HG02884 (cell line): ENCODE results near the gene DAZ2.
"Not testable (repeated sequence)": the region's sequence is repeated elsewhere in the genome, so short reads cannot be mapped to it uniquely, and the experiment has no call there.

Source experiments
- ATAC-seq: cut with Tn5 transposase; IDR thresholded peaks from one replicate; pipeline ENCODE4 v1.9.1; 2021; ENCODE audit warnings: mild to moderate bottlenecking, moderate library complexity; ENCODE audit not compliant: unreplicated experiment

Gene DAZ2, protein sequence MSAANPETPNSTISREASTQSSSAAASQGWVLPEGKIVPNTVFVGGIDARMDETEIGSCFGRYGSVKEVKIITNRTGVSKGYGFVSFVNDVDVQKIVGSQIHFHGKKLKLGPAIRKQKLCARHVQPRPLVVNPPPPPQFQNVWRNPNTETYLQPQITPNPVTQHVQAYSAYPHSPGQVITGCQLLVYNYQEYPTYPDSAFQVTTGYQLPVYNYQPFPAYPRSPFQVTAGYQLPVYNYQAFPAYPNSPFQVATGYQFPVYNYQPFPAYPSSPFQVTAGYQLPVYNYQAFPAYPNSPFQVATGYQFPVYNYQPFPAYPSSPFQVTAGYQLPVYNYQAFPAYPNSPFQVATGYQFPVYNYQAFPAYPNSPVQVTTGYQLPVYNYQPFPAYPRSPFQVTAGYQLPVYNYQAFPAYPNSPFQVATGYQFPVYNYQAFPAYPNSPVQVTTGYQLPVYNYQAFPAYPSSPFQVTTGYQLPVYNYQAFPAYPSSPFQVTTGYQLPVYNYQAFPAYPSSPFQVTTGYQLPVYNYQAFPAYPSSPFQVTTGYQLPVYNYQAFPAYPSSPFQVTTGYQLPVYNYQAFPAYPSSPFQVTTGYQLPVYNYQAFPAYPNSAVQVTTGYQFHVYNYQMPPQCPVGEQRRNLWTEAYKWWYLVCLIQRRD

DNA sequence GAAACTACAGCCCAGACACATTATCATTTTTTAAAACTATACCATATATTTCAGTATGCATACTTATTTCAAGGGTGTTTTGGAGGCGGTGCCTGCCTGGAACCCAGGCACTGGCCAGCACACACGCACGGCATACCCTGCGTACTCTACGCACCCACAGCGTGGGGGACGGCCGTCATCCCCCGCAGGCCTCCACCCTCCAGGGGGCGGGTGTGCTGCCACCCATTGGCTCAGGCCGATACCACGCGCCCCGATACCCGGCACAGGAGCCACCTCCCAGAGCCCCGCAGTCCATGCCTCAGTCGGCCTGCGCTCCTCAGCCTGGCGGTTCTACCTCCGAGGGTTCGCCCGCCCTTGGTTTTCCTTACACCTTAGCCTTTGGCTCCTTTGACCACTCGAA, at the start of gene DAZ2:
Gene DAZ2, plus strand, starts transcription at position 301 of the 400 bp plus-strand sequence. CDS start 208 bp downstream, outside the sequence.
- not testable (repeated sequence) for ATAC-seq

DNA sequence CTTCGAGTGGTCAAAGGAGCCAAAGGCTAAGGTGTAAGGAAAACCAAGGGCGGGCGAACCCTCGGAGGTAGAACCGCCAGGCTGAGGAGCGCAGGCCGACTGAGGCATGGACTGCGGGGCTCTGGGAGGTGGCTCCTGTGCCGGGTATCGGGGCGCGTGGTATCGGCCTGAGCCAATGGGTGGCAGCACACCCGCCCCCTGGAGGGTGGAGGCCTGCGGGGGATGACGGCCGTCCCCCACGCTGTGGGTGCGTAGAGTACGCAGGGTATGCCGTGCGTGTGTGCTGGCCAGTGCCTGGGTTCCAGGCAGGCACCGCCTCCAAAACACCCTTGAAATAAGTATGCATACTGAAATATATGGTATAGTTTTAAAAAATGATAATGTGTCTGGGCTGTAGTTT, 20.4 kb upstream of the DAZ2 start, which contains the start of gene DAZ1:
Gene DAZ1, minus strand, starts transcription at position 101 of the 400 bp plus-strand sequence. CDS start 208 bp downstream, outside the sequence.
- not testable (repeated sequence) for ATAC-seq

- ATAC-seq, result not testable (repeated sequence)
Measured at GRCh38 chrY:23207455-23207854, 11.9 kb upstream of the DAZ2 start.

DNA sequence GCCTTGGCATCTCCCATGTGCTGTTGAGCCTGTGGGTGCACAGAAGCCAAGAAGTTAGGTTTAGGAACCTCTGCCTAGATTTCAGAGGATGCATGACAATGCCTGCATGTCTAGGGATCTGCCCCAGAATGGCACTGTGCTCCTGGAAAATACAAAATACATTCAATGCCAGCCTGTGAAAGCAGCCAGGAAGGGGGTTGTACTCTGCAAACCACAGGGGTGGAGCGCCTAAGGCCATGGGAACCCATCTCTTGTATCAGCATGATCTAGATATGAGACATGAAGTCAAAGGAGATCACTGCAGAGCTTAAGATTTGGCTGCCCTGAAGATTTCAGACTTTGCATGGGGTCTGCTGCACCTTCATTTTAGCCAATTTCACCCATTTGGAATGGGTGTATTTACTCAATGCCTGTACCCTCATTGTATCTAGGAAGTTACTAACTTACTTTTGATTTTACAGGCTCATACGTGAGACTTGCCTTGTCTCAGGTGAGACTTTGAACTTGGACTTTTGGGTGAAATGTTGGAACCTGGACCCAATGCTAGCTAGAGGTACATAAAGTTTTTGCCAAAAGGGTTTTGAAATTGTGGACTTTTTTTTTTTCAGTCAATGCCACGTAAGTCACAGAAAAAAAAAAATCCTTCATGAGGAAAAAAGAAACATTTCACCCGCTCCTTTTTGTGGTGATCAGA, 9.4 kb upstream of the DAZ2 start:
- not testable (repeated sequence) for ATAC-seq

DNA sequence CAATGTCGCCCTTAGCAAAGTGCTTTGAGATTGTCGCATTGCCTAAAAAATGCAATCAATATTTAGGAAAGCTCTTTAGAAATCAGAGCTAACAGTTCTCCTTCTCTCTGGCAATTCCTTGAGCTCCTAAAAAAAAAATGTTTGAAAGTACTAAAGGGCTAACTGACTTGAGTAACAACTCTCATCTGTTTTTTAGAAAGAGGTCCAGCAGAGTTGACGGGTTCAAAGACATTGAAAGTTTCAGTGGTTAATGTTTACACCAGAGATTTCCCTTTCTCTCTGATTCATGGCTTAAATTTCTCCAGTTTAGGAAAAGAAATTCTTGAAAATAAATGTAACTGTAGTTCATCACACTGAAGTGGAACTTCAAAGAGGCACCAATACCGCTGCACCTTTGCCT, 8.7 kb upstream of the DAZ2 start:
- not testable (repeated sequence) for ATAC-seq
